SK-N-SH treated with all-trans-retinoic acid at 6 μM for 48 hours (cell line): ENCODE results near the gene GAS2.

Experiments used
- ATAC-seq: fragments of 200-7000 bp; cut with Tn5 transposase; 3 replicates; pipeline ENCODE4 v1.9.1; 2020; ENCODE audit warnings: mild to moderate bottlenecking, moderate library complexity
- ARNTL ChIP-seq: fragments of 450-650 bp; formaldehyde crosslinking; IDR thresholded peaks from 2 replicates; pipeline ENCODE4 v1.5.0; 2020; ENCODE audit warnings: low read depth, mild to moderate bottlenecking, moderate library complexity, borderline replicate concordance
- ESRRG ChIP-seq: fragments of 250-450 bp; sonication (Bioruptor Pico); IDR thresholded peaks from 2 replicates; pipeline ENCODE4 v1.6.1; 2021; ENCODE audit warnings: mild to moderate bottlenecking
- GLIS3 ChIP-seq: fragments of 250-450 bp; sonication (Bioruptor Pico); IDR thresholded peaks from 2 replicates; pipeline ENCODE4 v1.5.0; 2020; ENCODE audit warnings: mild to moderate bottlenecking, moderate library complexity
- ISL1 ChIP-seq: fragments of 250-450 bp; sonication (Bioruptor Pico); IDR thresholded peaks from 2 replicates; pipeline ENCODE4 v2.1.2; 2022; ENCODE audit warnings: mild to moderate bottlenecking, moderate library complexity
- PPARA ChIP-seq: fragments of 250-450 bp; sonication (Bioruptor Pico); IDR thresholded peaks from 2 replicates; pipeline ENCODE4 v1.5.0; 2020; ENCODE audit warnings: mild to moderate bottlenecking, borderline replicate concordance
- RARB ChIP-seq: fragments of 250-450 bp; sonication (Bioruptor Pico); IDR thresholded peaks from 2 replicates; pipeline ENCODE4 v1.8.0; 2021; ENCODE audit warnings: mild to moderate bottlenecking, moderate library complexity
- SNAI2 ChIP-seq: fragments of 250-450 bp; sonication (Bioruptor Pico); IDR thresholded peaks from 2 replicates; pipeline ENCODE4 v1.5.0; 2020; ENCODE audit warnings: mild to moderate bottlenecking, moderate library complexity
- TCF4 ChIP-seq: fragments of 250-450 bp; sonication (Bioruptor Pico); IDR thresholded peaks from 2 replicates; pipeline ENCODE4 v1.8.0; 2021; ENCODE audit warnings: mild to moderate bottlenecking, moderate library complexity, borderline replicate concordance
- TOX ChIP-seq: fragments of 250-450 bp; sonication (Bioruptor Pico); IDR thresholded peaks from 2 replicates; pipeline ENCODE4 v1.8.0; 2021; ENCODE audit warnings: mild to moderate bottlenecking, moderate library complexity, borderline replicate concordance
- ZC3H10 ChIP-seq: fragments of 250-450 bp; sonication (Bioruptor Pico); IDR thresholded peaks from 2 replicates; pipeline ENCODE4 v1.5.1; 2021; ENCODE audit warnings: mild to moderate bottlenecking, moderate library complexity
- ZFP3 ChIP-seq: fragments of 250-450 bp; sonication (Bioruptor Pico); IDR thresholded peaks from 2 replicates; pipeline ENCODE4 v1.5.0; 2020; ENCODE audit warnings: mild to moderate bottlenecking, moderate library complexity
- ZFP30 ChIP-seq: fragments of 450-650 bp; formaldehyde crosslinking; IDR thresholded peaks from 2 replicates; pipeline ENCODE4 v1.5.0; 2022; ENCODE audit warnings: mild to moderate bottlenecking, moderate library complexity
- ZNF70 ChIP-seq: fragments of 450-650 bp; formaldehyde crosslinking; IDR thresholded peaks from 2 replicates; pipeline ENCODE4 v1.5.0; 2020; ENCODE audit warnings: mild to moderate bottlenecking, moderate library complexity
- ZNF8 ChIP-seq: fragments of 450-650 bp; formaldehyde crosslinking; IDR thresholded peaks from 2 replicates; pipeline ENCODE4 v1.5.0; 2020; ENCODE audit warnings: mild to moderate bottlenecking, moderate library complexity
- TF ChIP-seq, protein P1 (sequence below): fragments of 250-450 bp; sonication (Bioruptor Pico); IDR thresholded peaks from 2 replicates; pipeline ENCODE4 v1.8.0; 2020; ENCODE audit warnings: mild to moderate bottlenecking, moderate library complexity, borderline replicate concordance
- TF ChIP-seq, protein P2 (sequence below): fragments of 250-450 bp; sonication (Bioruptor Pico); IDR thresholded peaks from 2 replicates; pipeline ENCODE4 v1.5.1; 2020; ENCODE audit warnings: low read depth, mild to moderate bottlenecking, moderate library complexity
- TF ChIP-seq, protein P3 (sequence below): fragments of 250-450 bp; sonication (Bioruptor Pico); IDR thresholded peaks from 2 replicates; pipeline ENCODE4 v1.5.0; 2020; ENCODE audit warnings: mild to moderate bottlenecking, moderate library complexity
- TF ChIP-seq, protein P4 (sequence below): fragments of 250-450 bp; sonication (Bioruptor Pico); IDR thresholded peaks from 2 replicates; pipeline ENCODE4 v1.8.0; 2021; ENCODE audit warnings: low read depth, mild to moderate bottlenecking, moderate library complexity, borderline replicate concordance

Gene GAS2

DNA sequence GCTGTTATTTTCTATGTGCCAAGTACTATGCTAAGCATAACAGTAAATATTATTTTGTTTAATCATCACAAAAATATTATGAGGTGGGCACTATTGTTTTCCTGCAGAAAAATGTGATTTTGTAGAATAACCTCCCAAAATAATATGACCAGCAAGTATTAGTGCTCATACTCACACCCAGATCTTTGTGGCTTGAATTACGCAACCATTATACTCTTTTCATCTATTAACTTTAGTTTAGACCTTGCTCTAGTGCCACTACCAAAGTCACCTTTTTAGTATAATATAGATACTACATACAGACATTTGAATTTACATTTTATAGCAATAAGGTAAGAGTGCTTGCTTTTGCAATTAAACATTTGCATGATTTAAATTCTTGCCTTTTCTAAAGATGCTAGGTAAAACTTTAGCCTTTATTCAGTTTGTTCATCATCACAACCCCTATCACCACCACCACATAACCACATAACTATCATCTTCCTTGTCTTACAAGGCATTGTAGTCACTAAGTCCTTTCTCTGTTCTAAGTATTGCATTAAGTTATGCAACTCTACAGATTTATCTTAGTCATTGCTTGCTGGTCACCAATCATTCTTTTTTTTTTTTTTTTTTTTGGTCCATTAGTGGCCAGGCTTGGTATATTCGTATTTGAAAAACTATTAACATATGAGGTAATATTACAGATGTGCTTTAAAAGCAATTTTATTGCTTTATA lies 68.4 kb downstream of the GAS2 start:
- TF ChIP-seq SNAI2 (CRISPR knock-in tag) (no peak), ISL1 (CRISPR knock-in tag) (peak; percentile 21; the same call in 1 of the 2 replicates), ZNF8 (CRISPR knock-in tag) (no peak)

DNA sequence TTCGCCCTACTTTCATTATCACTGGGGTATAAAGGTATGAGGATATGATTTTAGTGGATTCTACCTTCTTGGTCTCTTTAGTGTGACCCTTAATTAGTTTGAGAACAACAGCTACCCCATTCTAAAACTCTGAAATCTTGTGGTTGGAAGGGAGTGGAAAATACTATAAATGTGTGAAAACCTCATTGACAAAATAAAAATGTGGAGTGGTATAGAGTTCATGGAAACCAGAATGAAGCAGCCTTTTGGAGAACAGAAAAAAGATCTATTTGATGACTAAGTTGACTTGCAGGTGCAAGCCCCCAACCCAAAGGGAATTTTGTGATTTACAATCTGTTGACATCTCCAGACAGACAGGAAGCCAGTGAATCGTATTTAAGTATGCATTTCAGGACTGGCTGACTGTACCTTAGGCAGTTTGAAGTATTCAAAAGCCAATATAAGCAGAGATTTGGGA lies 75.8 kb downstream of the GAS2 start:
- TF ChIP-seq PPARA = no peak
- TF ChIP-seq, protein P1, sequence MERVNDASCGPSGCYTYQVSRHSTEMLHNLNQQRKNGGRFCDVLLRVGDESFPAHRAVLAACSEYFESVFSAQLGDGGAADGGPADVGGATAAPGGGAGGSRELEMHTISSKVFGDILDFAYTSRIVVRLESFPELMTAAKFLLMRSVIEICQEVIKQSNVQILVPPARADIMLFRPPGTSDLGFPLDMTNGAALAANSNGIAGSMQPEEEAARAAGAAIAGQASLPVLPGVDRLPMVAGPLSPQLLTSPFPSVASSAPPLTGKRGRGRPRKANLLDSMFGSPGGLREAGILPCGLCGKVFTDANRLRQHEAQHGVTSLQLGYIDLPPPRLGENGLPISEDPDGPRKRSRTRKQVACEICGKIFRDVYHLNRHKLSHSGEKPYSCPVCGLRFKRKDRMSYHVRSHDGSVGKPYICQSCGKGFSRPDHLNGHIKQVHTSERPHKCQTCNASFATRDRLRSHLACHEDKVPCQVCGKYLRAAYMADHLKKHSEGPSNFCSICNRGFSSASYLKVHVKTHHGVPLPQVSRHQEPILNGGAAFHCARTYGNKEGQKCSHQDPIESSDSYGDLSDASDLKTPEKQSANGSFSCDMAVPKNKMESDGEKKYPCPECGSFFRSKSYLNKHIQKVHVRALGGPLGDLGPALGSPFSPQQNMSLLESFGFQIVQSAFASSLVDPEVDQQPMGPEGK (CRISPR knock-in tag) = no peak
- TF ChIP-seq ZNF70 (CRISPR knock-in tag) = no peak
- TF ChIP-seq, protein P2, sequence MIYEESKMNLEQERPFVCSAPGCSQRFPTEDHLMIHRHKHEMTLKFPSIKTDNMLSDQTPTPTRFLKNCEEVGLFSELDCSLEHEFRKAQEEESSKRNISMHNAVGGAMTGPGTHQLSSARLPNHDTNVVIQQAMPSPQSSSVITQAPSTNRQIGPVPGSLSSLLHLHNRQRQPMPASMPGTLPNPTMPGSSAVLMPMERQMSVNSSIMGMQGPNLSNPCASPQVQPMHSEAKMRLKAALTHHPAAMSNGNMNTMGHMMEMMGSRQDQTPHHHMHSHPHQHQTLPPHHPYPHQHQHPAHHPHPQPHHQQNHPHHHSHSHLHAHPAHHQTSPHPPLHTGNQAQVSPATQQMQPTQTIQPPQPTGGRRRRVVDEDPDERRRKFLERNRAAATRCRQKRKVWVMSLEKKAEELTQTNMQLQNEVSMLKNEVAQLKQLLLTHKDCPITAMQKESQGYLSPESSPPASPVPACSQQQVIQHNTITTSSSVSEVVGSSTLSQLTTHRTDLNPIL (CRISPR knock-in tag) = no peak
- no peak for TF ChIP-seq SNAI2 (CRISPR knock-in tag)
- no peak for TF ChIP-seq ZFP30
- no peak for TF ChIP-seq TCF4 (CRISPR knock-in tag)
- TF ChIP-seq, protein P3, sequence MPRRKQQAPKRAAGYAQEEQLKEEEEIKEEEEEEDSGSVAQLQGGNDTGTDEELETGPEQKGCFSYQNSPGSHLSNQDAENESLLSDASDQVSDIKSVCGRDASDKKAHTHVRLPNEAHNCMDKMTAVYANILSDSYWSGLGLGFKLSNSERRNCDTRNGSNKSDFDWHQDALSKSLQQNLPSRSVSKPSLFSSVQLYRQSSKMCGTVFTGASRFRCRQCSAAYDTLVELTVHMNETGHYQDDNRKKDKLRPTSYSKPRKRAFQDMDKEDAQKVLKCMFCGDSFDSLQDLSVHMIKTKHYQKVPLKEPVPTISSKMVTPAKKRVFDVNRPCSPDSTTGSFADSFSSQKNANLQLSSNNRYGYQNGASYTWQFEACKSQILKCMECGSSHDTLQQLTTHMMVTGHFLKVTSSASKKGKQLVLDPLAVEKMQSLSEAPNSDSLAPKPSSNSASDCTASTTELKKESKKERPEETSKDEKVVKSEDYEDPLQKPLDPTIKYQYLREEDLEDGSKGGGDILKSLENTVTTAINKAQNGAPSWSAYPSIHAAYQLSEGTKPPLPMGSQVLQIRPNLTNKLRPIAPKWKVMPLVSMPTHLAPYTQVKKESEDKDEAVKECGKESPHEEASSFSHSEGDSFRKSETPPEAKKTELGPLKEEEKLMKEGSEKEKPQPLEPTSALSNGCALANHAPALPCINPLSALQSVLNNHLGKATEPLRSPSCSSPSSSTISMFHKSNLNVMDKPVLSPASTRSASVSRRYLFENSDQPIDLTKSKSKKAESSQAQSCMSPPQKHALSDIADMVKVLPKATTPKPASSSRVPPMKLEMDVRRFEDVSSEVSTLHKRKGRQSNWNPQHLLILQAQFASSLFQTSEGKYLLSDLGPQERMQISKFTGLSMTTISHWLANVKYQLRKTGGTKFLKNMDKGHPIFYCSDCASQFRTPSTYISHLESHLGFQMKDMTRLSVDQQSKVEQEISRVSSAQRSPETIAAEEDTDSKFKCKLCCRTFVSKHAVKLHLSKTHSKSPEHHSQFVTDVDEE (CRISPR knock-in tag) = no peak
- no peak for TF ChIP-seq ARNTL (CRISPR knock-in tag)
- no peak for TF ChIP-seq ZFP3 (CRISPR knock-in tag)
- no peak for TF ChIP-seq RARB (CRISPR knock-in tag)
- no peak for ATAC-seq

More for the DNA sequence above, 68.4 kb downstream of the GAS2 start:
- no peak for ATAC-seq

DNA sequence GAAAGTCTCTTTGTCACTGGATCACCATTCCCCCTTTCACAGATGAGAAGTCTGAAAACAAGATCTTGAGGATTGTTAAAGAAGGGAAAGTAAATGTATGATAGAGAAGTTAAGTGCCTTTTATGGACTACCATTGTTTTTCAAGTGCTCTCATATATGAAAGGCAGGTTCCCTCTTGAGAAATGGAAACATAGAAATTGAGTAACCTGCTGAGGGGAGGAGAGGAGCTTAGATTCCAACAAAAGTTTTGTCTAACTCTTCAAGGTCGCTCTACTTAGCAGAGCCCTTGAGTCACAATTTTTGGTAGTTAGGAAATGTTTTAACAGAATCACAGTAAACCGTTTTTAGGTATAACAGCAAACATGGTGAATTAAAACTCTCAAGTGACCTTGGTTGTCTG lies 83.1 kb downstream of the GAS2 start:
- TF ChIP-seq TOX (CRISPR knock-in tag) (no peak), TCF4 (CRISPR knock-in tag) (no peak), ZFP30 (no peak), ESRRG (no peak), RARB (CRISPR knock-in tag) (no peak), ARNTL (CRISPR knock-in tag) (no peak), ZFP3 (CRISPR knock-in tag) (no peak), ISL1 (CRISPR knock-in tag) (no peak), GLIS3 (no peak)
- TF ChIP-seq, protein P1 (CRISPR knock-in tag) = no peak
- no peak for ATAC-seq

DNA sequence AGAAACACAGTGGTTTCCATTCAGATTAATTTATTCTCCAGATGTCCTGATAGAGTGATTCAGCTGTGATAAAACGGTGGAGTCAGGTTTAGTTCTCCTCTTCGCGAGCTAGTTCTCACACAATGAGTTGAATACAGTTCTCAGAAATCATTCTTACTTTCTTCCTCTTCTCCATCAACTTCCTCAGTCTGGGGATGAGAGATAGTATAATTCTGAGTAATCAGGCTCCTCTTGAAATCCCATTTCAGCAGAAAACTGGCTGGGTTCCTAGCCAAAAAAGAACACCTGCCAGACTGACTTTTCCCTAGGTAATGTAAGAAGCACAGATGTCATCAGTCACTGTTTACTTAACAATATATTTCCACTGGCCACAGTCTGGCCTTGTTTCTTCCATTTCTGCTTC lies 86.5 kb downstream of the GAS2 start:
- no peak for ATAC-seq

More for the DNA sequence above, 86.5 kb downstream of the GAS2 start:
- TF ChIP-seq, protein P4, sequence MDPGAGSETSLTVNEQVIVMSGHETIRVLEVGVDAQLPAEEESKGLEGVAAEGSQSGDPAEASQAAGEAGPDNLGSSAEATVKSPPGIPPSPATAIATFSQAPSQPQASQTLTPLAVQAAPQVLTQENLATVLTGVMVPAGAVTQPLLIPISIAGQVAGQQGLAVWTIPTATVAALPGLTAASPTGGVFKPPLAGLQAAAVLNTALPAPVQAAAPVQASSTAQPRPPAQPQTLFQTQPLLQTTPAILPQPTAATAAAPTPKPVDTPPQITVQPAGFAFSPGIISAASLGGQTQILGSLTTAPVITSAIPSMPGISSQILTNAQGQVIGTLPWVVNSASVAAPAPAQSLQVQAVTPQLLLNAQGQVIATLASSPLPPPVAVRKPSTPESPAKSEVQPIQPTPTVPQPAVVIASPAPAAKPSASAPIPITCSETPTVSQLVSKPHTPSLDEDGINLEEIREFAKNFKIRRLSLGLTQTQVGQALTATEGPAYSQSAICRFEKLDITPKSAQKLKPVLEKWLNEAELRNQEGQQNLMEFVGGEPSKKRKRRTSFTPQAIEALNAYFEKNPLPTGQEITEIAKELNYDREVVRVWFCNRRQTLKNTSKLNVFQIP (CRISPR knock-in tag) = no peak
- TF ChIP-seq ARNTL (CRISPR knock-in tag) = no peak
- no peak for TF ChIP-seq ZFP3 (CRISPR knock-in tag)
- no peak for TF ChIP-seq ZC3H10 (CRISPR knock-in tag)
